ENCODE data around the gene ABI3. TPM values are rescaled to one million over a fixed set of nuclear protein-coding genes. Genes with fewer than 3 reads are reported as not detected.
"Not testable (repeated sequence)": the region's sequence is repeated elsewhere in the genome, so short reads cannot be mapped to it uniquely, and the experiment has no call there.

The ABI3 gene
- total RNA-seq, 2 donors from 2014 or later: 3.0 to 9.0 TPM

- H3K27ac ChIP-seq: no peak overlapping the region
- H3K36me3 ChIP-seq: no peaks in the 10 kb centered on the region
- peak; percentile 28 for DNase-seq (ENCODE audit: low spot score)
- no peak overlapping the region for H3K4me3 ChIP-seq
- H3K27me3 ChIP-seq (replicated peaks; ENCODE audit: insufficient read depth): no peaks in the 10 kb centered on the region
- 24% methylated on average over 5 of the region's 5 CpGs for WGBS
- H3K9me3 ChIP-seq: no peaks in the 10 kb centered on the region
- intact Hi-C loops (cut with DNase I): no loop called here
- H3K4me1 ChIP-seq (replicated peaks): no peaks in the 10 kb centered on the region
- TF ChIP-seq CTCF (IDR thresholded peaks at IDR 0.05) (peak in 3 of 4 experiments; percentile 53 to 59 (median 55)), POLR2AphosphoS5 (IDR thresholded peaks at IDR 0.05) (no peak)
Measured at GRCh38 chr17:49180303-49180702, 30.2 kb upstream of the ABI3 start.

- no peak overlapping the region for H3K4me3 ChIP-seq
- no peak for DNase-seq (ENCODE audit: low spot score)
- 67% methylated on average over 6 of the region's 6 CpGs for WGBS
- H3K9me3 ChIP-seq: no peaks in the 10 kb centered on the region
- intact Hi-C loops (cut with DNase I): no loop called here
- H3K4me1 ChIP-seq (replicated peaks): no peaks in the 10 kb centered on the region
- H3K27me3 ChIP-seq (replicated peaks; ENCODE audit: insufficient read depth): no peaks in the 10 kb centered on the region
- TF ChIP-seq POLR2A (IDR thresholded peaks at IDR 0.05) (no peak), CTCF (IDR thresholded peaks at IDR 0.05) (no peak), POLR2AphosphoS5 (IDR thresholded peaks at IDR 0.05) (no peak)
- H3K36me3 ChIP-seq: no peaks in the 10 kb centered on the region
- H3K27ac ChIP-seq: no peak overlapping the region
Measured at GRCh38 chr17:49180998-49181635, 29.4 kb upstream of the ABI3 start.

GRCh38 chr17:49183341-49183740, 27.2 kb upstream of the ABI3 start:
- Histone ChIP-seq H3K4me1 (replicated peaks) (no peaks in the 10 kb centered on the region), H3K27me3 (replicated peaks; ENCODE audit: insufficient read depth) (no peaks in the 10 kb centered on the region), H3K27ac (no peak overlapping the region), H3K36me3 (no peaks in the 10 kb centered on the region), H3K9me3 (no peaks in the 10 kb centered on the region), H3K4me3 (no peak overlapping the region)
- TF ChIP-seq POLR2A (IDR thresholded peaks at IDR 0.05): no peak
- no peak for TF ChIP-seq CTCF (IDR thresholded peaks at IDR 0.05)
- no peak for TF ChIP-seq POLR2AphosphoS5 (IDR thresholded peaks at IDR 0.05)
- intact Hi-C loops (cut with DNase I): no loop called here
- 81% methylated on average over 5 of the region's 5 CpGs for WGBS
- DNase-seq (ENCODE audit: low spot score): no peak

GRCh38 chr17:49183801-49184200, 26.7 kb upstream of the ABI3 start:
- no peak for TF ChIP-seq CTCF (IDR thresholded peaks at IDR 0.05)
- TF ChIP-seq POLR2A (IDR thresholded peaks at IDR 0.05): no peak
- no peak for TF ChIP-seq POLR2AphosphoS5 (IDR thresholded peaks at IDR 0.05)
- Histone ChIP-seq H3K4me3 (no peak overlapping the region), H3K4me1 (replicated peaks) (no peaks in the 10 kb centered on the region), H3K36me3 (no peaks in the 10 kb centered on the region), H3K9me3 (no peaks in the 10 kb centered on the region), H3K27ac (no peak overlapping the region), H3K27me3 (replicated peaks; ENCODE audit: insufficient read depth) (no peaks in the 10 kb centered on the region)
- WGBS: 90% methylated on average over 6 of the region's 7 CpGs
- intact Hi-C loops (cut with DNase I): no loop called here
- DNase-seq (ENCODE audit: low spot score): no peak

- H3K4me1 ChIP-seq (replicated peaks); H3K36me3 ChIP-seq; H3K9me3 ChIP-seq; DNase-seq (ENCODE audit: low spot score); H3K27me3 ChIP-seq (replicated peaks; ENCODE audit: insufficient read depth); H3K4me3 ChIP-seq; intact Hi-C loops (cut with DNase I); H3K27ac ChIP-seq: not testable (repeated sequence)
Measured at GRCh38 chr17:49184522-49184921, 26.0 kb upstream of the ABI3 start.

- intact Hi-C loops (cut with DNase I); H3K36me3 ChIP-seq; H3K27me3 ChIP-seq (replicated peaks; ENCODE audit: insufficient read depth); DNase-seq (ENCODE audit: low spot score); H3K9me3 ChIP-seq; H3K4me3 ChIP-seq; H3K4me1 ChIP-seq (replicated peaks); H3K27ac ChIP-seq: not testable (repeated sequence)
- WGBS: 100% methylated on average over 1 of the region's 1 CpG
Measured at GRCh38 chr17:49185381-49185780, 25.1 kb upstream of the ABI3 start.
